Adrenal gland (tissue), 12 donors: ENCODE results near the gene CRX. TPM values are rescaled to one million over a fixed set of nuclear protein-coding genes. Genes with fewer than 3 reads are reported as not detected.
"Not testable (repeated sequence)": the region's sequence is repeated elsewhere in the genome, so short reads cannot be mapped to it uniquely, and the experiment has no call there.

Source experiments
- DNase-seq, 7 donors: peaks; one replicate each; pipeline ENCODE4 v3.0.0-alpha.2; 2019 to 2020
- H3K27ac ChIP-seq, 5 donors: fragments of 200-600 bp; sonication (generic) in 4 of 5; 1 replicate in 3 of 5; 2 replicates in 2 of 5; pipeline versions ENCODE4 v1.5.1 to v1.8.0; 2016 to 2020; ENCODE audit warnings: mild to moderate bottlenecking in 1 of 5
- H3K27me3 ChIP-seq: fragments of 200-600 bp; 2 replicates; pipeline ENCODE4 v1.8.0; 2021
- H3K36me3 ChIP-seq, 2 donors: fragments of 200-600 bp; replicated peaks in 1 of 2; 1 replicate in 1 of 2; 2 replicates in 1 of 2; pipeline versions ENCODE4 v1.5.1 to v1.8.0; 2018 to 2022
- H3K4me1 ChIP-seq, 2 donors: fragments of 200-600 bp; replicated peaks in 1 of 2; 1 replicate in 1 of 2; 2 replicates in 1 of 2; pipeline versions ENCODE4 v1.5.1 to v1.8.0; 2018 to 2021
- H3K4me3 ChIP-seq, 4 donors: fragments of 200-600 bp; sonication (generic) in 3 of 4; one replicate each; pipeline ENCODE4 v1.5.1; 2016 to 2018
- H3K9me3 ChIP-seq, 3 donors: fragments of 200-600 bp; sonication (generic) in 1 of 3; replicated peaks in 1 of 3; 1 replicate in 2 of 3; 2 replicates in 1 of 3; pipeline versions ENCODE4 v1.5.1 to v1.8.0; 2016 to 2021
- POLR2A ChIP-seq, 2 donors: fragments of 450-650 bp; IDR thresholded peaks; one replicate each; pipeline ENCODE4 v1.6.1; 2017; ENCODE audit warnings: antibody characterized with exemption in 2 of 2, mild to moderate bottlenecking in 2 of 2, moderate library complexity in 1 of 2
- WGBS, 4 donors: extraction: QIAGEN DNeasy Blood & Tissue Kit in 2 of 4; methylation state at CpG; one replicate each; pipeline versions ENCODE4 v1.1.5 to v1.1.7; 2013 to 2017; 5-methylcytosine and 5-hydroxymethylcytosine counted together
- intact Hi-C, 2 donors: fragments of 100-400 bp; cut with DNase I; formaldehyde crosslinking; loops; one replicate each; pipeline versions ENCODE4 v1.14.1 to v1.15.0; 2022 to 2023
- polyA plus RNA-seq, 3 donors: library from polyadenylated mRNA; stranded (reverse); fragments of 200-250 nt in 2 of 3; fragments of 350-450 nt in 1 of 3; fragmentation: Illumina TruSeq in 1 of 3; extraction: RNeasy Lipid Tissue Mini Kit (QIAGEN cat#74804) in 1 of 3; gene quantifications; one replicate each; pipeline ENCODE4 v1.2.3, GENCODE V29; 2013 to 2014
- total RNA-seq, 9 donors: library from RNA; depleted of rRNA in 4 of 9; stranded (reverse); fragments of >200 nt in 4 of 9; fragments of 120-200 nt in 1 of 9; fragmentation: NEBNext Ultra II Directional in 1 of 9; extraction: Animal tissue kit (Norgen Biotek cat#: 25700) in 1 of 9; gene quantifications; one replicate each; pipeline versions ENCODE4 v1.1.0 to v1.2.4, GENCODE V29; 2013 to 2023
- TF ChIP-seq, protein P1 (sequence below), 6 experiments: fragments of 450-650 bp in 4 of 6; fragments of 200-600 bp in 2 of 6; sonication (generic) in 1 of 6; IDR thresholded peaks; 1 replicate in 5 of 6; 2 replicates in 1 of 6; pipeline versions ENCODE4 v1.5.1 to v1.8.0; 2016 to 2021; ENCODE audit warnings: antibody characterized with exemption in 6 of 6, mild to moderate bottlenecking in 2 of 6, moderate library complexity in 1 of 6
- donor health status: healthy with polysubstance abuse.
- donor health status: Bipolar disorder and iron deficiency.
- donor health status: DM: yes; HTN: yes; CAD: no.
- donor health status: DM: no; HTN: no; CAD: no.
- donor health status: DM: no; HTN: no; CAD: no.
- donor health status: DM: yes; HTN: yes; CAD: no.

The CRX gene
- total and polyA plus RNA-seq, 12 donors = 0.32 TPM; not detected in 11

GRCh38 chr19:47878906-47879305 is 57.2 kb downstream of the CRX start:
- no peak for DNase-seq
- no peaks in the 10 kb centered on the region for H3K9me3 ChIP-seq
- WGBS, 4 donors = 68 to 94% (median 82%) methylated on average over 4 of the region's 4 CpGs
- H3K4me1 ChIP-seq = peaks cover 0 to 14% of the 10 kb centered on the region in 2 donors
- H3K27me3 ChIP-seq = no peaks in the 10 kb centered on the region
- no peak overlapping the region for H3K4me3 ChIP-seq
- intact Hi-C loops = no loop called here
- peaks cover 0 to 8% of the 10 kb centered on the region in 2 donors for H3K36me3 ChIP-seq
- H3K27ac ChIP-seq = no peak overlapping the region
- TF ChIP-seq, protein P1, sequence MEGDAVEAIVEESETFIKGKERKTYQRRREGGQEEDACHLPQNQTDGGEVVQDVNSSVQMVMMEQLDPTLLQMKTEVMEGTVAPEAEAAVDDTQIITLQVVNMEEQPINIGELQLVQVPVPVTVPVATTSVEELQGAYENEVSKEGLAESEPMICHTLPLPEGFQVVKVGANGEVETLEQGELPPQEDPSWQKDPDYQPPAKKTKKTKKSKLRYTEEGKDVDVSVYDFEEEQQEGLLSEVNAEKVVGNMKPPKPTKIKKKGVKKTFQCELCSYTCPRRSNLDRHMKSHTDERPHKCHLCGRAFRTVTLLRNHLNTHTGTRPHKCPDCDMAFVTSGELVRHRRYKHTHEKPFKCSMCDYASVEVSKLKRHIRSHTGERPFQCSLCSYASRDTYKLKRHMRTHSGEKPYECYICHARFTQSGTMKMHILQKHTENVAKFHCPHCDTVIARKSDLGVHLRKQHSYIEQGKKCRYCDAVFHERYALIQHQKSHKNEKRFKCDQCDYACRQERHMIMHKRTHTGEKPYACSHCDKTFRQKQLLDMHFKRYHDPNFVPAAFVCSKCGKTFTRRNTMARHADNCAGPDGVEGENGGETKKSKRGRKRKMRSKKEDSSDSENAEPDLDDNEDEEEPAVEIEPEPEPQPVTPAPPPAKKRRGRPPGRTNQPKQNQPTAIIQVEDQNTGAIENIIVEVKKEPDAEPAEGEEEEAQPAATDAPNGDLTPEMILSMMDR (IDR thresholded peaks at IDR 0.05) = no peak
- TF ChIP-seq POLR2A (IDR thresholded peaks at IDR 0.05) = no peak

DNA sequence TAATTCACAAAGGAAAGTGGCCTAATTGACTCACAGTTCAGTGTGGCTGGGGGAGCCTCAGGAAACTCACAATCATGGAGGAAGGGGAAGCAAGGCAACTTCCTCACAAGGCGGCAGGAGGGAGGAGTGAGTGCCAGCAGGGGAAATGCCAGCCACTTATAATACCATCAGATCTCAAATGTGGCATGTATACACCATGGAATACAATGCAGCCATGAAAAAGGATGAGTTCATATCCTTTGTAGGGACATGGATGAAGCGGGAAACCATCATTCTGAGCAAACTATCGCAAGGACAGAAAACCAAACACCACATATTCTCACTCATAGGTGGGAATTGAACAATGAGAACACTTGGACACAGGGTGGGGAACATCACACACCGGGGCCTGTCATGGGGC is 57.6 kb downstream of the CRX start:
- H3K27me3 ChIP-seq, H3K9me3 ChIP-seq, H3K4me3 ChIP-seq, intact Hi-C loops, H3K27ac ChIP-seq, H3K36me3 ChIP-seq: not testable (repeated sequence)
- WGBS, 4 donors = 60 to 74% (median 63%) methylated on average over 3 to 4 of the region's 4 CpGs
- H3K4me1 ChIP-seq = peaks cover 0 to 14% of the 10 kb centered on the region in 2 donors
- peak in 1 of 7 donors; percentile 4 for DNase-seq

DNA sequence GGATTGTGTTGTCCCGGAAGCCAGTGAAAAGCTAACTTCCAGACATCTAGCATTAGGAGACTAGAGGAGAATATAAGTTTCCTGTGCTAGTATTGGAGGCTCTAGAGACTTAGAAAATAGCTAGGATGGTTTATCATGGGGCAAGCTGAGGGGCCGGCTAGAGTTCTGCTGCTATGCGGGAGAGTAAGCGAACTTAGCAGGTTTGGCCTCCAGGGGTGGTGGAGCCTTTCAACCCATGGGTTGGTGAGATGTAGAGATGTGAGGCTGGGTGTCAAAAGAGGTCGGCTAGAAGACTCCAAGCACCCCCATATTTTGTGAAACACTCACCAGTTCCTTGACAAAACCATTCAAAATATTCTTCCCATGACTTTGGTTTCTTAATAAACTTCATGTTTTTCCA is 60.0 kb downstream of the CRX start:
- Histone ChIP-seq H3K27ac (no peak overlapping the region), H3K27me3 (no peaks in the 10 kb centered on the region), H3K36me3 (peaks cover 0 to 8% of the 10 kb centered on the region in 2 donors), H3K9me3 (no peaks in the 10 kb centered on the region), H3K4me1 (peaks cover 0 to 20% of the 10 kb centered on the region in 2 donors), H3K4me3 (no peak overlapping the region)
- TF ChIP-seq, protein P1 (IDR thresholded peaks at IDR 0.05) = no peak
- TF ChIP-seq POLR2A (IDR thresholded peaks at IDR 0.05) = no peak
- peak in 2 of 7 donors; percentile 11 to 16 for DNase-seq
- 85 to 87% (median 87%) methylated on average over 5 of the region's 5 CpGs for WGBS, 4 donors
- intact Hi-C loops = no loop called here

DNA sequence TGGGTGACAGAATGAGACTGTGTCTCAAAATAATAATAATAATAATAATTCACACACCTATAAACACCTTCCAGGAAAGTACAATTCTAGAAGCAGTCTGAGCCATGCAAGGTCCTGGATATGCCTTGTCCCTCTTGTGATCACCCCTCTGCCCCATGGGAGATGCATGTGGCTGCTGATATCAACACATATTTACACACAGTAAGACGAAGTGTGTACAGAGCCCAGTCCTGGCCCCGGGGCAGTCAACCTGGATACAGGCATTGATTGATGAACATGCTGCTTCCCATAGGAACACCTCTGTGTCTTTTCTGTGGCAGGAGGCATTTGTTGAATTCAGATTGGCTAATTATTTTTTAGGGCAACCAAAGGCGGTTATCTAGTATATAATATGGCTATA is 61.2 kb downstream of the CRX start:
- Histone ChIP-seq H3K27ac (no peak overlapping the region), H3K9me3 (no peaks in the 10 kb centered on the region), H3K4me3 (peak overlapping the region in 1 of 4 donors; percentile 13), H3K36me3 (peaks cover 0 to 8% of the 10 kb centered on the region in 2 donors), H3K27me3 (no peaks in the 10 kb centered on the region), H3K4me1 (peaks cover 0 to 20% of the 10 kb centered on the region in 2 donors)
- intact Hi-C loops = no loop called here
- peak in 2 of 7 donors; percentile 18 to 21 for DNase-seq
- 62 to 79% (median 75%) methylated on average over 3 of the region's 3 CpGs for WGBS, 4 donors
- no peak for TF ChIP-seq POLR2A (IDR thresholded peaks at IDR 0.05)

DNA sequence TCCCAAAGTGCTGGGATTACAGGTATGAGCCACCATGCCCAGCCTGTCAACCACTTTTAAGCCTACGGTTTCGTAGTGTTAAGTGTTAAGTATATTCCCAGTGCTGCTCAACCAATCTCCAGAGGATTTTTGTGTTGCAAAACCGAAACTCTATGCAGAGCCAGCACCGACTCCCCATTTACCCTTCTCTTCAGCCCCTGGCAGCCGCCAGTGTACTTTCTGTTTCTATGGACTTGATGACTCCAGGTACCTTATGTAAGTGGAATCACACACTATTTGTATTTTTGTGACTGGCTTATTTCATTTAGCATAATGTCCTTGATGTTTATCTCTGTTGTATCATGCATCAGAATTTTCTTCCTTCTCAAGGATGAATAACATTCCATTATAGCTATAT is 63.3 kb downstream of the CRX start:
- Histone ChIP-seq H3K27ac (peak overlapping the region in 3 of 5 donors; percentile 74 to 88 (median 77)), H3K4me1 (peaks cover 0 to 15% of the 10 kb centered on the region in 2 donors), H3K36me3 (no peaks in the 10 kb centered on the region), H3K4me3 (peak overlapping the region in 2 of 4 donors; percentile 2 to 59), H3K27me3 (no peaks in the 10 kb centered on the region), H3K9me3 (no peaks in the 10 kb centered on the region)
- intact Hi-C loops = no loop called here
- TF ChIP-seq POLR2A (IDR thresholded peaks at IDR 0.05) = peak in 1 of 2 donors; percentile 52
- TF ChIP-seq, protein P1 (IDR thresholded peaks at IDR 0.05) = no peak
- 47 to 59% (median 53%) methylated on average over 5 of the region's 5 CpGs for WGBS, 4 donors
- DNase-seq = peak in 6 of 7 donors; percentile 46 to 63 (median 60)
